ENCODE measurements around the gene HOOK2. TPM values are rescaled to one million over a fixed set of nuclear protein-coding genes. Genes with fewer than 3 reads are reported as not detected.
"Not testable (repeated sequence)": the region's sequence is repeated elsewhere in the genome, so short reads cannot be mapped to it uniquely, and the experiment has no call there.

Gene HOOK2, protein sequence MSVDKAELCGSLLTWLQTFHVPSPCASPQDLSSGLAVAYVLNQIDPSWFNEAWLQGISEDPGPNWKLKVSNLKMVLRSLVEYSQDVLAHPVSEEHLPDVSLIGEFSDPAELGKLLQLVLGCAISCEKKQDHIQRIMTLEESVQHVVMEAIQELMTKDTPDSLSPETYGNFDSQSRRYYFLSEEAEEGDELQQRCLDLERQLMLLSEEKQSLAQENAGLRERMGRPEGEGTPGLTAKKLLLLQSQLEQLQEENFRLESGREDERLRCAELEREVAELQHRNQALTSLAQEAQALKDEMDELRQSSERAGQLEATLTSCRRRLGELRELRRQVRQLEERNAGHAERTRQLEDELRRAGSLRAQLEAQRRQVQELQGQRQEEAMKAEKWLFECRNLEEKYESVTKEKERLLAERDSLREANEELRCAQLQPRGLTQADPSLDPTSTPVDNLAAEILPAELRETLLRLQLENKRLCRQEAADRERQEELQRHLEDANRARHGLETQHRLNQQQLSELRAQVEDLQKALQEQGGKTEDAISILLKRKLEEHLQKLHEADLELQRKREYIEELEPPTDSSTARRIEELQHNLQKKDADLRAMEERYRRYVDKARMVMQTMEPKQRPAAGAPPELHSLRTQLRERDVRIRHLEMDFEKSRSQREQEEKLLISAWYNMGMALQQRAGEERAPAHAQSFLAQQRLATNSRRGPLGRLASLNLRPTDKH
- 10 to 100 TPM; 59.2 to 79.9 (median 74.2) TPM for polyA plus RNA-seq (ENCODE audit: insufficient read depth in 1 of 5, insufficient read length in 5 of 5, low replicate concordance in 1 of 5)
- long read RNA-seq, donor 1, transcript HOOK2-210 (3 exons, 890 nt) = major isoform, 10 of 27 reads
- long read RNA-seq, donor 1, partial matches to known transcripts = 13 of 27 reads
- long read RNA-seq, donor 1, other reads (novel, unspliced or antisense) = 0 of 27 reads
- long read RNA-seq, donor 2, partial matches to known transcripts = 18 of 32 reads
- long read RNA-seq, donor 2, other reads (novel, unspliced or antisense) = 8 of 32 reads
- long read RNA-seq, donor 3, transcript HOOK2-210 (3 exons, 890 nt) = major isoform, 9 of 22 reads
- long read RNA-seq, donor 3, partial matches to known transcripts = 8 of 22 reads
- long read RNA-seq, donor 3, other reads (novel, unspliced or antisense) = 0 of 22 reads
- long read RNA-seq, donor 4, transcript HOOK2-210 (3 exons, 890 nt) = major isoform, 6 of 186 reads
- long read RNA-seq, donor 4, partial matches to known transcripts = 104 of 186 reads
- long read RNA-seq, donor 4, other reads (novel, unspliced or antisense) = 68 of 186 reads
- long read RNA-seq, donor 5, transcript HOOK2-210 (3 exons, 890 nt) = major isoform, 10 of 331 reads
- long read RNA-seq, donor 5, partial matches to known transcripts = 316 of 331 reads
- long read RNA-seq, donor 5, other reads (novel, unspliced or antisense) = 0 of 331 reads
- long read RNA-seq, donor 6, transcript HOOK2-210 (3 exons, 890 nt) = major isoform, 18 of 21 reads
- long read RNA-seq, donor 6, partial matches to known transcripts = 0 of 21 reads
- long read RNA-seq, donor 6, other reads (novel, unspliced or antisense) = 0 of 21 reads
- long read RNA-seq, donor 7, transcript HOOK2-210 (3 exons, 890 nt) = major isoform, 9 of 82 reads
- long read RNA-seq, donor 7, partial matches to known transcripts = 66 of 82 reads
- long read RNA-seq, donor 7, other reads (novel, unspliced or antisense) = 0 of 82 reads
- long read RNA-seq, donor 8, partial matches to known transcripts = 5 of 27 reads
- long read RNA-seq, donor 8, other reads (novel, unspliced or antisense) = 16 of 27 reads

DNA sequence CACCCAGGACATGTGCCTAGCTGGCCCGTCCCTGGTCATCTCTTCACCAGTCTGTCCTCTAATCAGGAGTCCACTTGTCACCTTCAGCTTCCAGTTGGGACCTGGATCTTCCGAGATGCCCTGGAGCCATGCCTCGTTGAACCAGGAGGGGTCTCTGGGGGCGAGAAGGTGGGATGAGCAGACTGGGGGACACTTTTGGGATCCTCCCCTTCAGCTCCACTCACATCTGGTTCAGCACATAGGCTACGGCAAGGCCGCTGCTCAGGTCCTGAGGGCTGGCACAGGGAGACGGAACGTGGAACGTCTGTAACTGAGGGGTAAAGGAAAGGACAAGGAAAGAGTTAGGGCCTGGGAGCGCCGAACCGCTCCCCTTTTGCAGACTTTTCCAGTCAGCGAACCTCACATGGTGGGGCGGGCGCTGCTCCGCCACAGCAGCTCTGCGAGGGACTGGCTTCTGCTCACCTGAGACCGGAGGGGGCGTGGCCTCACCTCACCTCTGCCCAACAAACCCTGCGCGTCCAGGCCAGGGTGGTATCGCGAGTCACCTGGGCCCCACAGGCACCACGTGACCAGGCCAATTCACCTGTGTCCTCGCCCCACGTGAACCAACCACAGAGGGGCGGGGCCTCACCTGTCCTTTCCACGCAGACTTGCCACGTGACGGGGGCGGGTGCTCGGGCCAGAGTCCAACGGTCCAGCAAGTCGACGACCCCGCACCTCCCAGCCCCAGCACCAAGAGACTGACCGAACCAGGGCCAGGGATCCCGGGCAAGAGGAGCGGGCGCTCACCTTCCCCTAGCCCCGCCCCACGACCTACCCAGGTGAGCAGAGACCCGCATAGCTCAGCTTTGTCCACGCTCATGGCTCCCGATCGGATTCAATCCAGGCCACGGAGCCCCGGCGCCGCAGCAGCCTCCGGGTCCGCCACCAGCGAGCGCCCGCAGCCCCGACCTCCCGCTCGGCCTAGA, at the start of gene HOOK2:
HOOK2 (minus strand) TSS at position 965 of the 968 bp plus-strand sequence; CDS start at position 862, 103 bp downstream.
- DNase-seq = peak; percentile 69 to 79

DNA sequence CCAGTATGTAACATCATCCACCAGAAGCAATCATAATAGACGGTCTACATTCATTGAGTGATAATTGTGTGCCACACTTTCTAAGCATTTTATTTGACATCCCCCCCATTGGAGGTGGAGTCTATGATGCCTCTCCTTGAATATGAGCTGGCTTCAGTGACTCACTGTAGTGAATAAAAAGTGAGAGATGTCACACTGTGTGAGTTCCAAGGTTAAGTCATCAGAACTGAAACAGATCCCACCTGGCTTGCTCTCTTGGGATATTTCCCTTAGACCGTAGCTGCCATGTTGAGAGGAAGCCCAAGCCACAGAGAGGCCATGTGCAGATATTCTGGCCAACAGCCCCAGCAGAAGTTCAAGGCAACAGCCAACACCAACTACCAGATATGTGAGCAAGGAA, 46.4 kb upstream of the HOOK2 start:
- DNase-seq = no peak

DNA sequence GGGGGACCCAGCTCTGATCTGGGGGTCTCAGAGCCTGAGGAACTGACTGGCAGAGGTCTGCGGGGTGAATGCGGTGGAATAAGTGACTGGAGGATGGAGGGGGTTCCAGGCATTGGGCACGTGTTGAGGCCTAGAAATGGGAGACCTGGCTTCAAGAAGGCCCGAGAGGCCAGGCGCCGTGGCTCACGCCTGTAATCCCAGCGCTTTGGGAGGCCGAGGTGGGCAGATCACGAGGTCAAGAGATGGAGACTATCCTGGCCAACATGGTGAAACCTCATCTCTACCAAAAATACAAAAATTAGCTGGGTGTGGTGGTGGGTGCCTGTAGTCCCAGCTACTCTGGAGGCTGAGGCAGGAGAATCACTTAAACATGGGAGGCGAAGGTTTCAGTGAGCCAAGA, 42.5 kb upstream of the HOOK2 start:
- DNase-seq = not testable (repeated sequence)

DNA sequence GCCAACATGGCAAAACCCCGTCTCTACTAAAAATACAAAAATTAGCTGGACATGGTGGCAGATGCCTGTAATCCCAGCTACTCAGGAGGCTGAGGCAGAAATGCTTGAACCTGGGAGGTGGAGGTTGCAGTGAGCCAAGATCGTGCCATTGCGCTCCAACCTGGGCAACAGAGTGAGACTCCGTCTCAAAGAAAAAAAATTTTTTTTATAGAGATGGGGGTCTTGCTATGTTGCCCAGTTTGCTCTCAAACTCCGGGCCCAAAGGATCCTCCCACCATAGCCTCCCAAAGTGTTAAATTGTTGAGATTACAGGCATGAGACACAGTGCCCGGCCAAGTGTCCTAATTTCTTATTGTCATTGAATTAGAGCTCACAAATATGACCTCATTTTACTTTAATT, 41.8 kb upstream of the HOOK2 start:
- not testable (repeated sequence) for DNase-seq

GRCh38 chr19:12815088-12815487, 39.7 kb upstream of the HOOK2 start:
- DNase-seq = no peak

GRCh38 chr19:12806242-12807081, 31.1 kb upstream of the HOOK2 start, which contains the start of gene RNASEH2A:
RNASEH2A (plus strand) TSS chr19:12806584; CDS start chr19:12806674, 90 bp downstream.
- DNase-seq = peak; percentile 85 to 87

DNA sequence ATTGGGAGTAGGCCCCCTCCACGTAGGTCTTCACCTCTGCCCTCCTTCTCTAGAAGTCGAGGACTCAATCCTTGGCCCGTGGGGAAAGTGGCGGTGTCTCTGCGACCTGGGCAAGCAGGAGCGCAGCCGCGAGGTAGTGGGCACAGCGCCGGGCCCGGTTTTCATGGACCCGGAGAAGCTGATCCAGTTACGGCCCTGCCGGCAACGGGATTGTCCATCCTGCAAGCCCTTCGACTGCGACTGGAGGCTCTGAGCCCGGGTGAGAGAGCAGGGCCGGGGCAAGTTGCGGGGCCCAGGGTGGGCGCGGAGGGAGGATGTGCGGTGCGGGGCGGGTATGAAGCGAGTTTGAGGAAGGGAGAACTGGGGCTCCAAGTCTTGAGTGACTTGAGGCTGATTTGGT, 28.7 kb upstream of the HOOK2 start:
- no peak for DNase-seq

GRCh38 chr19:12802267-12803106, 27.1 kb upstream of the HOOK2 start:
- DNase-seq = no peak

- DNase-seq = peak; percentile 61 to 79
These were observed 26.3 kb upstream of the HOOK2 start, which contains the start of the genes PRDX2 and THSD8 for GRCh38 chr19:12801466-12802266. PRDX2 (minus strand) TSS chr19:12801800; CDS start chr19:12801261, 539 bp downstream. THSD8 (plus strand) TSS chr19:12802069; CDS start chr19:12802072, 3 bp downstream.

DNA sequence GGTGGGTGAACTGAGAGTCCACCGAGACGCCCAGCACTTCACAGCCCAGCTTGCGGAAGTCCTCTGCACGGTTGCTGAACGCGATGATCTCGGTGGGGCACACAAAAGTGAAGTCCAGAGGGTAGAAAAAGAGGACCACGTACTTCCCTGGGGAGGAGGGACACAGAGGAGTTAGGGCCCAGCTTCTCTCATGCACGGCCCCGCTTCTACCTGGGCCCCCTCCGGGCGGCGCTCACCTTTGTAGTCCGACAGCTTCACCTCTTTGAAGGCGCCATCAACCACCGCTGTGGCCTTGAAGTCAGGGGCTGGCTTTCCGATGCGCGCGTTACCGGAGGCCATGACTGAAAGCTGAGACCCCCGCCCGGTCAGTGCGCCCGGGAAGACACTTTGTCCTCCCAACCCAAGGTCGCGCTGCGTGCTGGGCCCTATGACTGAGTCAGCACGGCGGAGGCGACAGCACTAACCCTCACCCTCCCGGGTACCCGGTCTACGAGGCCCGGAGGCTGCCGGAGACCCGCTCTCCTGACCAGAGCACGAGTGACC, 25.6 kb upstream of the HOOK2 start:
- no peak for DNase-seq

GRCh38 chr19:12800466-12800770, 25.1 kb upstream of the HOOK2 start:
- no peak for DNase-seq

DNA sequence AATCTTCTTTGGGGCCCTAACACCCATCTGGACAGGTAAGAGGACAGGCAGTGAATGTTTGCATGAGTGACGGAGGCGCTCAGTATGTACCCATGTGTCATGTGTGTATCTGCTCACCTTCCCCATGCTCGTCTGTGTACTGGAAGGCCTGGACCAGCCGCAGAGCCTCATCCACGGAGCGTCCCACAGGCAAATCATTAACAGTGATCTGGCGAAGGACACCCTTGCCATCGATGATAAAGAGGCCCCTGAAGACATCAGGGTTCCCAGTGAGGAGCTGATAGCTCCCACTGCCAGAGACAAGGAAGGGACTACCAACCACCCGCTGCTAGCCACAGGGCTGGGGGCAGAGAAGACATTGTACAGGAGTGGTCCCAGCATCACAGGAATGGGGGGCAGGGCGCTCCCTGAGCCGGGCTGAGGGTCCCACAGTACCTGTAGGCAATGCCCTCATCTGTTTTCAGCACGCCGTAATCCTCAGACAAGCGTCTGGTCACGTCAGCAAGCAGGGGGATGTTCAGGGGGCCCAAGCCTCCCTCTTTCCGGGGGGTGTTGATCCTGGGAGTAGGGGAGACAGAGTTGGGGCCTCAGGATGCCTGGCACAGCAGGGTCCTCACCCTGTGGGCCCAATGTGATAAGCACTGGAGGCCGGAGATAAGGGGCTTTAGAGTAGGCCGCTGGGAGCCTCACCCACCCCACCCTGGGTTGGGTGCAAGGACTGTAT, 24.6 kb upstream of the HOOK2 start:
- no peak for DNase-seq

DNA sequence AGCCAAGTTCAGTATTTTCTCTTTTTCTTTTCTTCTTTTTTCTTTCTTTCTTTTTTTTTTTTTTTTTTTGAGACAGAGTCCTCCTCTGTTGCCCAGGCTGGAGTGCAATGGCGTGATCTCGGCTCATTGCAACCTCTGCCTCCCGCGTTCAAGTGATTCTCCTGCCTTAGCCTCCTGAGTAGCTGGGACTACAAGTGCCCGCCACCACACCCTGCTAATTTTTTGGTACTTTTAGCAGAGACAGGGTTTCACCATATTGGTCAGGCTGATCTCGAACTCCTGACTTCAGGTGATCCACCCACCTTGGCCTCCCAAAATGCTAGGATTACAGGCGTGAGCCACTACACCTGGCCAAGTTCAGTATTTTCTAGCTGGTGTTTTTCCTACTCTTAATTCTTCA, 22.3 kb upstream of the HOOK2 start:
- not testable (repeated sequence) for DNase-seq

DNA sequence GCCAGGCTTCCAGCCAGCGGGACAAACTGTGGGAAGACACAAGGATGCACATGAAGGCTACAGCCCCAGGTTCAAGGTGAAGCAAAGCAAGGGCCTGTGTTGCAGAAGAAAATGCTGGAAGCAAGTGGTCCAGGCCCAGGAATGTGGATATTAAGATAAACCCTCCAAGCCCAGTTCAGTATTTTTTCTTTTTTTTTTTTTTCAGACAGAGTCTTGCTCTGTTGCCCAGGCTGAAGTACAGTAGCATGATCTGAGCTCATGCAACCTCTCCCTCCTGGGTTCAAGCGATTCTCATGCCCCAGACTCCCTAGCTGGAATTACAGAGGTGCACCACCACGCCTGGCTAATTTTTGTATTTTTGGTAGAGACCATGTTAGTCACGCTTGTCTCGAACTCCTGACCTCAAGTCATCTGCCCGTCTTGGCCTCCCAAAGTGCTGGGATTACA, 21.8 kb upstream of the HOOK2 start:
- DNase-seq = no peak
